GM12864 (cell line): ENCODE data around the gene PTPRCAP.
A peak's percentile ranks its signal among the peaks of the same experiment; 100 is the strongest.

Experiments
- DNase-seq: peaks from one replicate; pipeline ENCODE4 v3.0.0-alpha.2; 2011; ENCODE audit warnings: low read depth
- H3K4me3 ChIP-seq: 2 replicates; pipeline ENCODE4 v1.5.1; 2011; ENCODE audit warnings: mild to moderate bottlenecking, low read depth, low read length, control low read depth
- TF ChIP-seq, protein P1 (sequence below): IDR thresholded peaks from 2 replicates; pipeline ENCODE4 v1.5.1; 2011; ENCODE audit warnings: low read depth, mild to moderate bottlenecking, moderate library complexity, low read length, control low read depth, inconsistent platforms; ENCODE audit errors: missing control alignments

PTPRCAP gene

DNA sequence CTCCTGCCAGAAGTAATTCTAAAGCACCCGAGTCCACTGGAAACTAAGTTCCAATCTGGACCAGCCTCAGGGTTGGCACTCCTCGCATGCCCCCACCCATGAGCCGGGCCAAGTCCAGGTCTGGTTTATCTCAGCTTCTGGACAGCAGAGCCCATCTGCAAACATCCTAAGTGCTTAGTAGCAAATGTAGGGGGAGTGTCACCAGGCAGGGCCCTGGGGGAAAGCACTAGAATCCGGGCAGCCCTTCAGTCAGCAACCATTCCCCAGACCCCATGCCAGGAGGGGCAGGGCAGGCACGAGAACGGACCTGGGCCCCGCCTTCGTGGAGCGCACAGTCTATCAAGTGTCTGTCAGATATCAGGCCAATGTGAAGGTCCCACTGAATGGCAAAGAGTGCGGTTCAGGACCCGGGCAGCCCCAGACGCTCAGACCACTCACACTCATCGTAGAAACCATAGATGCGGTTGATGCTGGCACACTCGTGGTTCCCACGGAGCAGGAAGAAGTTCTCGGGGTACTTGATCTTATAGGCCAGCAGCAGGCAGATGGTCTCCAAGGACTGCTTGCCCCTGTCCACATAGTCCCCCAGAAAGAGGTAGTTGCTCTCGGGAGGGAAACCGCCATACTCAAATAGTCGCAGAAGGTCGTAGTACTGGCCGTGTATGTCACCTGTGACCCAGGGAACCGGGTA lies 37.1 kb downstream of the PTPRCAP start:
- TF ChIP-seq, protein P1, sequence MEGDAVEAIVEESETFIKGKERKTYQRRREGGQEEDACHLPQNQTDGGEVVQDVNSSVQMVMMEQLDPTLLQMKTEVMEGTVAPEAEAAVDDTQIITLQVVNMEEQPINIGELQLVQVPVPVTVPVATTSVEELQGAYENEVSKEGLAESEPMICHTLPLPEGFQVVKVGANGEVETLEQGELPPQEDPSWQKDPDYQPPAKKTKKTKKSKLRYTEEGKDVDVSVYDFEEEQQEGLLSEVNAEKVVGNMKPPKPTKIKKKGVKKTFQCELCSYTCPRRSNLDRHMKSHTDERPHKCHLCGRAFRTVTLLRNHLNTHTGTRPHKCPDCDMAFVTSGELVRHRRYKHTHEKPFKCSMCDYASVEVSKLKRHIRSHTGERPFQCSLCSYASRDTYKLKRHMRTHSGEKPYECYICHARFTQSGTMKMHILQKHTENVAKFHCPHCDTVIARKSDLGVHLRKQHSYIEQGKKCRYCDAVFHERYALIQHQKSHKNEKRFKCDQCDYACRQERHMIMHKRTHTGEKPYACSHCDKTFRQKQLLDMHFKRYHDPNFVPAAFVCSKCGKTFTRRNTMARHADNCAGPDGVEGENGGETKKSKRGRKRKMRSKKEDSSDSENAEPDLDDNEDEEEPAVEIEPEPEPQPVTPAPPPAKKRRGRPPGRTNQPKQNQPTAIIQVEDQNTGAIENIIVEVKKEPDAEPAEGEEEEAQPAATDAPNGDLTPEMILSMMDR, result no peak
- DNase-seq, result no peak
- peak overlapping the region; percentile 86 for H3K4me3 ChIP-seq

DNA sequence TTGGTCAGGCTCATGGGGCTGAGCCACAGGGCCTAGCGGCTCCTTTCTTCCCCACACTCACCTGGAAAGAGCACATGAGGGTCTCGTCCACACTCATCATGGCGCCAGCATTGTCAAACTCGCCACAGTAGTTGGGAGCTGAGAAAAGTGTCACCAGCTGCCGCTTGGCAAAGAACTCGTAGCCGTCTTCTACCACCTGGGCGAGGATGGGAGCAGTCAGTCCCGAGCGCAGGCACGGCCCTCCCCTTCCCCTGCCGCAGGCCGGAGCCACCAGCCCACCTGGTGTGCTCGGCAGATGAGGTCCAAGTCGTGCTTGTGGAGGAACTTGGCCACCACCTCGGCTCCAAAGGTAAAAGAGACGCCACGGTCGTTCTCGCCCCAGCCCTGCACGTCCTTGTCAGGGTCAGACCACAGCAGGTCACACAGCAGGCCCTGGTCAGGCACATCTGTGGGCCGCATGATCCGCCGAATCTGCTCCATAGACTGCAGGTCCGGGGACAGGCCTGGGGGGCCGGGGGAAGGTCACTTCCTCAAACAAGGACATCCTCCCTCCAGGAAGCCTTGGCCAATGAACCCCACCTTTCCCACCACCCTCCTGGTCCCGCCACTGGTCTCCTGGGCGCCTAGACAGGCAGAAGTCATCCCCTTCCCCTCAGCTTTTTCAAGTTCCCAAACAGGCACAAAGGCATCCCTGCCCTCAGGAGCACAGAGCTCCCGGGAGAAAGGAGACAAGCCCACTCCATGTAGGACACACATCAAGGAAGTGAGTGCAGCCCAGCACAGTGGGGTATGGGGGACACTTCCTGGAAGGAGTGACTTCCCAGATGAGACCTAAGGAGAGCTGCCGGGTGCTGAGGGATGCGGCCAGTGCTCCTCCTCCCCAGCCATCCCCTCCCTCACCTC lies 38.6 kb downstream of the PTPRCAP start:
- no peak for DNase-seq
- H3K4me3 ChIP-seq, result no peak overlapping the region
- TF ChIP-seq, protein P1, result no peak

DNA sequence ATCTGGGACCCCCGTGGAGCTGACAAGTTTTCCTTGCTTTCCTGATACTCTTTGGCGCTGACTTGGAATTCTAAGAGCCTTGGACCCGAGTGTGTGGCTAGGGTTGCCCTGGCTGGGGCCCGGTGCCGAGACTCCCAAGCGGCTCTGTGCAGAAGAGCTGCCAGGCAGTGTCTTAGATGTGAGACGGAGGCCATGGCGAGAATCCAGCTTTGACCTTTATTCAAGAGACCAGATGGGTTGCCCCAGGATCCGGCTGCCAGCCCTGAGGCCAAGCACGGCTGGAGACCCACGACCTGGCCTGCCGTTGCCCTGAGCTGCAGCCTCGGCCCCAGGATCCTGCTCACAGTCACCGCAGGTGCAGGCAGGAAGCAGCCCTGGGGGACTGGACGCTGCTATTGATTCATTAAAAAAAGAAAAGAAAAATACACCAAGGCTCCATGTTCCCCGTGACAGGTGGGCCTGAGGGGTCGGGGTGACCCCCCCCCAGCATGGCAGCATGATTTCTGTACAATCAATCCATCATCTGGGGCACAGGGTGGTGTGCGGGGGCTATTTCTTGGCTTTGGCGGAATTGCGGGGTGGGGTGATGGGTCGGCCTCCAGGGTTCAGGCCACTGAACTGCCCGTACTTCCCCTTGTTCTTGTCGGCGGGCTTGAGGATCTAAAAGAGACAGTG lies 39.4 kb downstream of the PTPRCAP start:
- no peak overlapping the region for H3K4me3 ChIP-seq
- TF ChIP-seq, protein P1, result no peak
- no peak for DNase-seq

DNA sequence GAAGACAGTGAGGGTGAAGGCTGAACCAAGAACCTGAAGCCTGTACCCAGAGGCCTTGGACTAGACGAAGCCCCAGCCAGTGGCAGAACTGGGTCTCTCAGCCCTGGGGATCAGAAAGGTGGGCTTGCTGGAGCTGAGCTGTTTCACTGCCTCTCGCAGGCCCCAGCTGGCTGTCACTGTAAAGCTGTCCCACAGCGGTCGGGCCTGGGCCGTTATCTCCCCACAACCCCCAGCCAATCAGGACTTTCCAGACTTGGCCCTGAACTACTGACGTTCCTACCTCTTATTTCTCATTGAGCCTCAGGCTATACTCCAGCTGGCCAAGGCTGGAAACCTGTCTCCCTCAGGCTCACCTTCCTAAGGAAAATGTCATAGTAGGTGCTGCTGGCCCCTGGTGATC lies 39.9 kb downstream of the PTPRCAP start:
- DNase-seq, result no peak
- TF ChIP-seq, protein P1, result no peak
- H3K4me3 ChIP-seq, result no peak overlapping the region

DNA sequence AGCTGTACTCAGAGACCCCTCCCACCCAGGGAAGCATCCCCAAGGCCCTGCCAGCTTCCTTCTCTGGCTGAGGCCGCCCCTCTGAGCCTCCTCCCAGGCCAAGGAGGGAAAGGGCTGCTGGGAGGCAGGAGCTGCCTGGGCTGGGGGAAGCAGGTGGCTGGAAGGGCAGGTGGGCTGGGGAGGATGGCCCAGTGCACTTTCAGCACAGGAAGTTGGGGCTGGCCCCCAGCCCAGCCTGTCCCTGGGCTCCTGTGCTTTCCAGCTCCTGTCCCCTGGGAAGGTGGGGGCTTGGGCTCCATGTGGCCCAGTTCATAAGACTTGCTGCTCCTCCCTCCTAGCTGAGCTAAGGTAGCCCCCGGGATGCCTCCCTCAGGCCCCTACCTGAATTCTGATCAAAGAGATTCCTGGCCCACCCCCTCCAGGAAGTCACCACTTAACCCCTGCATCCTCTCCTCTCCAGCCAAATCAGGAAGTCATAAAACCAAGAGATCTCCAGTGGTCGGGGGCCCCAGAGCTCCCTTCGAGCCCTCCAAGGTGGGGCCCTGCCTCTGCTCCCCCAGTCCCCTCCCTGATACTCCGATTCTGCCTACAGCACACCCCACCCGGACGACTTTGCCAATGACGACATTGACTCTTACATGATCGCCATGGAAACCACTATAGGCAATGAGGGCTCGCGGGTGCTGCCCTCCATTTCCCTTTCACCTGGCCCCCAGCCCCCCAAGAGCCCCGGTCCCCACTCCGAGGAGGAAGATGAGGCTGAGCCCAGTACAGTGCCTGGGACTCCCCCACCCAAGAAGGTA lies 40.7 kb downstream of the PTPRCAP start:
- no peak for DNase-seq
- H3K4me3 ChIP-seq, result no peak overlapping the region
- TF ChIP-seq, protein P1, result no peak

DNA sequence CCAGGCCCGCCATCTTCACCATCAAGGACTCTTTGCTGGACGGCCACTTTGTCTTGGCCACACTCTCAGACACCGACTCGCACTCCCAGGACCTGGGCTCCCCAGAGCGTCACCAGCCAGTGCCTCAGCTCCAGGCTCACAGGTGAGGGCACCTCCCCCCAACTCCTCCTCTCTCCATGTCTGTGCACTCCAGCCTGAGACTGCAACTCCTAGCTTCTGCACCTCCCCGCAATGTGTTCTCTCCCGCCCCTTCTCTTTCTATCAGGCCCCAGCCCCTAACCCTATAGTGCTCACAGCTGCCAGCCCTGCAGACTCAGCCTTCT lies 41.3 kb downstream of the PTPRCAP start:
- no peak for DNase-seq
- H3K4me3 ChIP-seq, result no peak overlapping the region
- TF ChIP-seq, protein P1, result no peak
